Muscle layer of colon (tissue), 2 donors: ENCODE measurements around the gene INS.

ENCODE experiments used
- H3K27ac ChIP-seq: one replicate; pipeline ENCODE4 v1.7.0; 2013; ENCODE audit warnings: low read depth, mild to moderate bottlenecking, low read length, moderate library complexity
- H3K27me3 ChIP-seq, 2 donors: one replicate each; pipeline ENCODE4 v1.7.0; 2013; ENCODE audit warnings: low read length in 2 of 2, mild to moderate bottlenecking in 2 of 2; ENCODE audit not compliant: insufficient read depth in 2 of 2, control insufficient read depth in 1 of 2
- H3K36me3 ChIP-seq: one replicate; pipeline ENCODE4 v1.7.0; 2013; ENCODE audit warnings: mild to moderate bottlenecking, low read length; ENCODE audit not compliant: insufficient read depth
- H3K4me1 ChIP-seq: one replicate; pipeline ENCODE4 v1.7.0; 2013; ENCODE audit warnings: mild to moderate bottlenecking, low read length; ENCODE audit not compliant: insufficient read depth
- H3K4me3 ChIP-seq, 2 donors: one replicate each; pipeline ENCODE4 v1.7.0; 2013; ENCODE audit warnings: low read length in 2 of 2, low read depth in 1 of 2, mild to moderate bottlenecking in 1 of 2, moderate library complexity in 1 of 2
- H3K9ac ChIP-seq: one replicate; pipeline ENCODE4 v1.7.0; 2013; ENCODE audit warnings: low read length
- H3K9me3 ChIP-seq: one replicate; pipeline ENCODE4 v1.7.0; 2013; ENCODE audit warnings: mild to moderate bottlenecking, low read length
- donor health status: abdominal sarcoma.
- donor health status: Adenocarcinoma of cecum.

Gene INS

GRCh38 chr11:2177076-2177475 lies 16.1 kb upstream of the INS start:
- no peak overlapping the region for H3K4me3 ChIP-seq
- H3K27me3 ChIP-seq, result peaks cover 0 to 7% of the 10 kb centered on the region in 2 donors
- H3K4me1 ChIP-seq, result no peaks in the 10 kb centered on the region

GRCh38 chr11:2176389-2176900 lies 15.4 kb upstream of the INS start:
- Histone ChIP-seq H3K4me3 (no peak overlapping the region), H3K9me3 (no peaks in the 10 kb centered on the region), H3K4me1 (no peaks in the 10 kb centered on the region), H3K9ac (no peak overlapping the region), H3K27ac (no peak overlapping the region), H3K27me3 (peaks cover 0 to 7% of the 10 kb centered on the region in 2 donors), H3K36me3 (no peaks in the 10 kb centered on the region)

More at GRCh38 chr11:2177076-2177475, 16.1 kb upstream of the INS start:
- no peaks in the 10 kb centered on the region for H3K9me3 ChIP-seq
- H3K36me3 ChIP-seq, result no peaks in the 10 kb centered on the region
- no peak overlapping the region for H3K9ac ChIP-seq
- H3K27ac ChIP-seq, result no peak overlapping the region

DNA sequence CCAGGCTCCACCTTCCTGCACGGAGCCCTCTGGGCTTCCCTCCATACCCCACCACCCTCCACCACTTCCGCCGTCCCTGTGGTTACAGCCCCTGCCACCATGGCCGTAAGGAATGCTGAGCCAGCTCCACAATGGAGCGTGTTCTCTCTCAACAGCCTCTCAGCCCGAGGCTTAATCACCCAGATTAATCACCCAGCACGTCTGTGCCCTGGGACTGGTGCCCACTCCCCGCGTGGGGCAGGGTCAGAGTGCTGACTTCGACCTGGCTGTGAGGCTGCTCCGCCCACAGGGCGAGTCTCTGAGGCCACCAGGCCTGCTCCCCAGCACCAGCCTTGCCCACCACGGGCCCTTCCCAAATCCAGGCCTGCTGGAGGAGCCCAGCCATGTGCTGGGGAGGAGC lies 14.7 kb upstream of the INS start:
- Histone ChIP-seq H3K27me3 (peaks cover 0 to 7% of the 10 kb centered on the region in 2 donors), H3K4me3 (no peak overlapping the region), H3K9me3 (no peaks in the 10 kb centered on the region), H3K4me1 (no peaks in the 10 kb centered on the region), H3K27ac (no peak overlapping the region), H3K9ac (no peak overlapping the region), H3K36me3 (no peaks in the 10 kb centered on the region)

GRCh38 chr11:2174361-2174760 lies 13.4 kb upstream of the INS start:
- no peak overlapping the region for H3K27ac ChIP-seq
- H3K27me3 ChIP-seq, result peaks cover 0 to 4% of the 10 kb centered on the region in 2 donors
- no peak overlapping the region for H3K4me3 ChIP-seq
- H3K36me3 ChIP-seq, result no peaks in the 10 kb centered on the region
- no peaks in the 10 kb centered on the region for H3K4me1 ChIP-seq
- H3K9me3 ChIP-seq, result no peaks in the 10 kb centered on the region
- no peak overlapping the region for H3K9ac ChIP-seq

DNA sequence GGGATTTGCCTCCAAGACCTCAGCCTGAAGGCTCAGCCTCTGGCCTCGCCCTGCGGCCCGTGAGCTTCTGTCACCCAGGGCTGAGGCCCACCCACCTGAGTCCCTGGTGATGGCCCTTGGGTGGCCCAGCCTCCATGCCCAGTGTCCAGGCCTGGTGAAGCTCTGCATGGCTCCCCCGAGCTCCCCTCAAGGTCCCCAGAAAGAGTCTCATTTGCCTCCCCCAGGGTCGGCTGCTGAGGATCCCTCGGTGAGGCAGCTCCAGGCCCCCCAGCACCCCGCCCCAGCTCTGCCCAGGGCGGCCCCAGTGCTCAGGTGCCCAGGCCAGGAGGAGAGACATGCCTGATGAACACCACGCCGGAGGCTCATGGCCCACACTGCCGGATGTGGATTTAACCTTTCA lies 12.8 kb upstream of the INS start:
- H3K4me3 ChIP-seq, result no peak overlapping the region
- no peaks in the 10 kb centered on the region for H3K4me1 ChIP-seq
- H3K27me3 ChIP-seq, result peaks cover 0 to 8% of the 10 kb centered on the region in 2 donors
- H3K27ac ChIP-seq, result no peak overlapping the region
- H3K9me3 ChIP-seq, result no peaks in the 10 kb centered on the region
- H3K36me3 ChIP-seq, result no peaks in the 10 kb centered on the region
- no peak overlapping the region for H3K9ac ChIP-seq

- Histone ChIP-seq H3K9ac (no peak overlapping the region), H3K36me3 (no peaks in the 10 kb centered on the region), H3K27ac (no peak overlapping the region), H3K4me3 (no peak overlapping the region), H3K27me3 (peaks cover 0 to 8% of the 10 kb centered on the region in 2 donors), H3K4me1 (no peaks in the 10 kb centered on the region), H3K9me3 (no peaks in the 10 kb centered on the region)
Measured at GRCh38 chr11:2173150-2173693, 12.2 kb upstream of the INS start.

- Histone ChIP-seq H3K9me3 (no peaks in the 10 kb centered on the region), H3K4me1 (no peaks in the 10 kb centered on the region), H3K4me3 (no peak overlapping the region), H3K27ac (no peak overlapping the region), H3K27me3 (peaks cover 0 to 8% of the 10 kb centered on the region in 2 donors), H3K36me3 (no peaks in the 10 kb centered on the region), H3K9ac (no peak overlapping the region)
Measured at GRCh38 chr11:2172676-2173075, 11.7 kb upstream of the INS start.

DNA sequence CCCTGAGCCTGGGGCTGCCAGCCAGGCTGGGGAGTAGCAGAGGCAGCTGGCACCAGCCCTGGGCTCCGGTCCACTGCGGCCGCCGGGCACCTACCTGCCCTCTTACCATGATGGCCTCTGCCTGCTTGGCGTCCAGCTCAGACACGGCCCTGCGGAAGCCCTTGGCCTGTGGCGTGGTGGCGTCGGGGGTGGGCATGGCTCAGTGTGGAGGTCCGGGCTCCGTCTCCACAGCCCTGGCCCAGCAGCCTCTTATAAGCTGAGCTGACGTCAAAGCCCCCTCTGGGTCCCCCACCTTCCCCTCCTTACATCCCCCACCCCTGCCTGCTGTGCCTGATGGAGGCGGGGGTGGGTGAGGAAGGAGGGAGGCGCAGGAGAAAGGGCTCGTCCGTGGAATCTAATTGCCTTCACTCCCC lies 10.6 kb upstream of the INS start, which contains the start of gene TH:
TH (minus strand) TSS at position 225 of the 413 bp plus-strand sequence; CDS start at position 196, 29 bp downstream.
- H3K4me1 ChIP-seq, result no peaks in the 10 kb centered on the region
- no peaks in the 10 kb centered on the region for H3K36me3 ChIP-seq
- no peak within 1 kb of the TSS for H3K9ac ChIP-seq
- H3K9me3 ChIP-seq, result no peaks in the 10 kb centered on the region
- H3K27ac ChIP-seq, result no peak within 1 kb of the TSS
- H3K27me3 ChIP-seq, result peaks cover 0 to 15% of the 10 kb centered on the region in 2 donors
- H3K4me3 ChIP-seq, result no peak within 1 kb of the TSS

GRCh38 chr11:2169626-2170570 lies 8.9 kb upstream of the INS start:
- Histone ChIP-seq H3K36me3 (no peaks in the 10 kb centered on the region), H3K27me3 (peaks cover 0 to 31% of the 10 kb centered on the region in 2 donors), H3K27ac (no peak overlapping the region), H3K9ac (no peak overlapping the region), H3K4me1 (no peaks in the 10 kb centered on the region), H3K9me3 (no peaks in the 10 kb centered on the region), H3K4me3 (no peak overlapping the region)

DNA sequence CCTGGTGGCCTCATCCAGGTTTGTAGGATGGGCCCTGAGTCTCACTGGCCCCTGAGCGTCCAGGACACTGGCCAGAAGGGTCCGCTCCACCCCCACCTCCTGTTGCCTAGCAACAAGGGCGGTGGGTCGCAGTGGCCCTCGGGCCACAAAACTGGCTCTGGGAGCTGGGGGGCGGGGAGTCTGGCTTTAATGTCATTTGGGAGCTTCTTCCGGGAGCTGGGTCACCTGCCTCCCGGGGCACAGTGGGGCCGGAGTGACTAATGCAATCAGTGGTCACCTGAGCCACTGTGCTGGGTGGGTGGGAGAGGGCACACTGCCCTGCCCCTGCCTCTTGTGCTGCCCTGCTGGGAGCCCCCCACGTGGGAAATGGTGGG lies 8.0 kb upstream of the INS start:
- Histone ChIP-seq H3K36me3 (no peaks in the 10 kb centered on the region), H3K9me3 (no peaks in the 10 kb centered on the region), H3K9ac (no peak overlapping the region), H3K4me1 (no peaks in the 10 kb centered on the region), H3K27me3 (peaks cover 0 to 31% of the 10 kb centered on the region in 2 donors), H3K4me3 (no peak overlapping the region), H3K27ac (no peak overlapping the region)

- H3K4me3 ChIP-seq, result no peak overlapping the region
- no peak overlapping the region for H3K9ac ChIP-seq
Measured at GRCh38 chr11:2168286-2169004, 7.4 kb upstream of the INS start.

More at GRCh38 chr11:2168286-2169004, 7.4 kb upstream of the INS start:
- H3K27me3 ChIP-seq, result peaks cover 0 to 36% of the 10 kb centered on the region in 2 donors
- H3K36me3 ChIP-seq, result no peaks in the 10 kb centered on the region
- H3K9me3 ChIP-seq, result no peaks in the 10 kb centered on the region
- H3K4me1 ChIP-seq, result no peaks in the 10 kb centered on the region
- H3K27ac ChIP-seq, result no peak overlapping the region
